IMR-90 (cell line): ENCODE results near the gene ZNF609. TPM values are rescaled to one million over a fixed set of nuclear protein-coding genes. Genes with fewer than 3 reads are reported as not detected.

ENCODE experiments used
- ATAC-seq: fragments of 200-7000 bp; cut with Tn5 transposase; 2 replicates; pipeline ENCODE4 v1.9.1; 2020; ENCODE audit warnings: low read depth, mild to moderate bottlenecking, moderate library complexity
- BruUV-seq: library from RNA; stranded (reverse); fragments of 400-500 nt; replicated peaks from 2 replicates; lab custom pipeline; 2021; lab: Mats Ljungman, UMichigan
- CTCF ChIA-PET: fragments of 300-600 bp; formaldehyde crosslinking; extraction: SDS; loops from one replicate; lab custom pipeline; 2021; ENCODE audit warnings: antibody characterized with exemption; lab: Yijun Ruan, JAX
- POLR2A ChIA-PET: fragments of 300-600 bp; sonication (Branson Sonifier 250); formaldehyde crosslinking; loops from one replicate; lab custom pipeline; 2022; ENCODE audit warnings: antibody characterized with exemption; ENCODE audit not compliant: unreplicated experiment; lab: Charles Lee
- DNase-seq: peaks from one replicate; pipeline ENCODE4 v3.0.0; 2013
- H2AFZ ChIP-seq: replicated peaks from 2 replicates; pipeline ENCODE3; 2013; ENCODE audit warnings: low read length, mild to moderate bottlenecking; ENCODE audit not compliant: poor library complexity
- H2AK5ac ChIP-seq: 2 replicates; pipeline ENCODE4 v1.6.1; 2013; ENCODE audit warnings: low read depth, low read length, inconsistent platforms
- H2AK9ac ChIP-seq: replicated peaks from 2 replicates; pipeline ENCODE3; 2013; ENCODE audit warnings: mild to moderate bottlenecking, low read depth, low read length, moderate library complexity; ENCODE audit not compliant: poor library complexity
- H2BK120ac ChIP-seq: 2 replicates; pipeline ENCODE4 v1.6.1; 2013; ENCODE audit warnings: low read depth, low read length, inconsistent platforms
- H2BK15ac ChIP-seq: 3 replicates; pipeline ENCODE4 v1.6.1; 2013; ENCODE audit warnings: low read depth, low read length, inconsistent platforms
- H2BK20ac ChIP-seq: 2 replicates; pipeline ENCODE4 v1.6.1; 2013; ENCODE audit warnings: low read depth, mild to moderate bottlenecking, inconsistent platforms, low read length, moderate library complexity
- H2BK5ac ChIP-seq: 2 replicates; pipeline ENCODE4 v1.6.1; 2013; ENCODE audit warnings: mild to moderate bottlenecking, low read depth, low read length, inconsistent platforms; ENCODE audit not compliant: poor library complexity, severe bottlenecking
- H3K14ac ChIP-seq: replicated peaks from 2 replicates; pipeline ENCODE4 v1.6.1; 2013; ENCODE audit warnings: low read depth, low read length, inconsistent platforms
- H3K18ac ChIP-seq: 2 replicates; pipeline ENCODE4 v1.6.1; 2013; ENCODE audit warnings: low read depth, low read length, control low read depth
- H3K23ac ChIP-seq: 2 replicates; pipeline ENCODE4 v1.6.1; 2013; ENCODE audit warnings: low read depth, low read length, inconsistent platforms
- H3K27ac ChIP-seq: 2 replicates; pipeline ENCODE4 v1.5.1; 2013; ENCODE audit warnings: mild to moderate bottlenecking, control low read depth, low read length; ENCODE audit not compliant: insufficient read depth
- H3K27me3 ChIP-seq: 2 replicates; pipeline ENCODE4 v1.6.1; 2013; ENCODE audit warnings: low read length; ENCODE audit not compliant: control insufficient read depth, insufficient read depth
- H3K36me3 ChIP-seq: 2 replicates; pipeline ENCODE4 v1.6.1; 2013; ENCODE audit warnings: low read length, mixed read lengths; ENCODE audit not compliant: control insufficient read depth, insufficient read depth
- H3K4ac ChIP-seq: 2 replicates; pipeline ENCODE4 v1.6.1; 2013; ENCODE audit warnings: low read depth, low read length, inconsistent platforms
- H3K4me1 ChIP-seq: 2 replicates; pipeline ENCODE4 v1.6.1; 2013; ENCODE audit warnings: low read length, mixed read lengths; ENCODE audit not compliant: control insufficient read depth, insufficient read depth
- H3K4me2 ChIP-seq: 2 replicates; pipeline ENCODE4 v1.6.1; 2013; ENCODE audit warnings: low read depth, mild to moderate bottlenecking, control low read depth, low read length, moderate library complexity
- H3K4me3 ChIP-seq: 2 replicates; pipeline ENCODE4 v1.5.1; 2013; ENCODE audit warnings: low read depth, mild to moderate bottlenecking, control low read depth, low read length, moderate library complexity; ENCODE audit not compliant: insufficient read depth
- H3K56ac ChIP-seq: 2 replicates; pipeline ENCODE4 v1.6.1; 2013; ENCODE audit warnings: low read length, inconsistent platforms; ENCODE audit not compliant: insufficient read depth; ENCODE audit errors: extremely low read depth
- H3K79me1 ChIP-seq, 2 experiments: 2 replicates each; pipeline ENCODE4 v1.6.1; 2013; ENCODE audit warnings: low read length in 2 of 2, inconsistent platforms in 1 of 2, low read depth in 1 of 2
- H3K9ac ChIP-seq: 2 replicates; pipeline ENCODE4 v1.6.1; 2013; ENCODE audit warnings: low read depth, low read length, control low read depth
- H3K9me1 ChIP-seq: 2 replicates; pipeline ENCODE4 v1.6.1; 2013; ENCODE audit warnings: low read length, inconsistent platforms; ENCODE audit not compliant: insufficient read depth
- H3K9me3 ChIP-seq: 2 replicates; pipeline ENCODE4 v1.6.1; 2013; ENCODE audit warnings: low read length; ENCODE audit not compliant: control insufficient read depth, insufficient read depth
- H4K20me1 ChIP-seq: 2 replicates; pipeline ENCODE4 v1.6.1; 2013; ENCODE audit warnings: low read length, inconsistent platforms; ENCODE audit not compliant: insufficient read depth
- H4K5ac ChIP-seq: 2 replicates; pipeline ENCODE4 v1.6.1; 2013; ENCODE audit warnings: mild to moderate bottlenecking, low read depth, low read length, control low read depth
- H4K8ac ChIP-seq, 2 experiments: 2 replicates each; pipeline ENCODE4 v1.6.1; 2013; ENCODE audit warnings: low read depth in 2 of 2, low read length in 2 of 2, control low read depth in 1 of 2, inconsistent platforms in 1 of 2
- H4K91ac ChIP-seq: 2 replicates; pipeline ENCODE4 v1.6.1; 2013; ENCODE audit warnings: low read depth, low read length, inconsistent platforms; ENCODE audit not compliant: insufficient read depth
- BHLHE40 ChIP-seq: fragments of 150-350 bp; IDR thresholded peaks from 2 replicates; pipeline ENCODE4 v1.6.1; 2016; ENCODE audit warnings: mild to moderate bottlenecking, low read depth, low read length
- CEBPB ChIP-seq: IDR thresholded peaks from 2 replicates; pipeline ENCODE4 v1.6.1; 2012; ENCODE audit warnings: low read depth, low read length, improper control_type of control experiment
- CHD1 ChIP-seq: IDR thresholded peaks from 2 replicates; pipeline ENCODE4 v1.6.1; 2012; ENCODE audit warnings: low read depth, low read length, improper control_type of control experiment
- ELK1 ChIP-seq: fragments of 150-350 bp; IDR thresholded peaks from 2 replicates; pipeline ENCODE4 v1.6.1; 2016; ENCODE audit warnings: low read depth, mild to moderate bottlenecking, low read length, moderate library complexity, borderline replicate concordance
- FOS ChIP-seq: fragments of 150-350 bp; IDR thresholded peaks from 2 replicates; pipeline ENCODE4 v1.6.1; 2016; ENCODE audit warnings: low read depth, low read length
- MAFK ChIP-seq: IDR thresholded peaks from 2 replicates; pipeline ENCODE4 v1.6.1; 2012; ENCODE audit warnings: low read depth, low read length, improper control_type of control experiment
- MXI1 ChIP-seq: IDR thresholded peaks from 2 replicates; pipeline ENCODE4 v1.6.1; 2012; ENCODE audit warnings: low read depth, mild to moderate bottlenecking, low read length, moderate library complexity, borderline replicate concordance
- NFE2L2 ChIP-seq: fragments of 150-350 bp; IDR thresholded peaks from 2 replicates; pipeline ENCODE4 v1.6.1; 2016; ENCODE audit warnings: low read depth, mild to moderate bottlenecking, low read length
- RAD21 ChIP-seq: IDR thresholded peaks from 2 replicates; pipeline ENCODE4 v1.6.1; 2012; ENCODE audit warnings: low read length, improper control_type of control experiment
- RCOR1 ChIP-seq: IDR thresholded peaks from 2 replicates; pipeline ENCODE4 v1.6.1; 2012; ENCODE audit warnings: mild to moderate bottlenecking, low read length, improper control_type of control experiment; ENCODE audit not compliant: insufficient replicate concordance
- SMC3 ChIP-seq: fragments of 150-350 bp; IDR thresholded peaks from 2 replicates; pipeline ENCODE4 v1.6.1; 2016; ENCODE audit warnings: low read depth, mild to moderate bottlenecking, antibody characterized with exemption, low read length, moderate library complexity
- USF2 ChIP-seq: fragments of 150-350 bp; IDR thresholded peaks from 2 replicates; pipeline ENCODE4 v1.6.1; 2017; ENCODE audit warnings: mild to moderate bottlenecking, antibody characterized with exemption, low read length, low read depth
- WGBS, 2 experiments: methylation state at CpG; one replicate each; pipeline versions ENCODE4 v1.1.5 to v1.1.7; 2013; ENCODE audit warnings: missing lambda C conversion rate in 2 of 2; ENCODE audit not compliant: insufficient read length in 1 of 2; ENCODE audit errors: extremely low coverage in 2 of 2; 5-methylcytosine and 5-hydroxymethylcytosine counted together
- dilution Hi-C: fragments of 300-500 bp; cut with HindIII; formaldehyde crosslinking; loops from one replicate; pipeline ENCODE4 v1.14.3; 2018; ENCODE audit warnings: low sequenced_read_pairs; ENCODE audit not compliant: unreplicated experiment
- in situ Hi-C: fragments of 300-500 bp; cut with MboI; formaldehyde crosslinking; loops from 3 replicates; pipeline ENCODE4 v1.14.3; 2019; ENCODE audit warnings: low sequenced_read_pairs, inconsistent platforms, mixed read lengths
- intact Hi-C: fragments of 100-400 bp; cut with micrococcal nuclease; formaldehyde crosslinking; loops from 2 replicates; pipeline ENCODE4 v1.10.0; 2022
- polyA plus RNA-seq, 3 experiments: library from polyadenylated mRNA; depleted of rRNA; stranded (reverse); fragments of >200 nt; gene quantifications; 2 replicates each; pipeline ENCODE4 v1.2.3, GENCODE V29; 2012; ENCODE audit warnings: low replicate concordance in 1 of 3
- total RNA-seq: library from RNA; depleted of rRNA; stranded (reverse); fragments of >200 nt; gene quantifications from 2 replicates; pipeline ENCODE4 v1.2.3, GENCODE V29; 2012

The ZNF609 gene
- total and polyA plus RNA-seq, 2 of the 4 experiments (the other 2 are of a cell fraction), result 10.4 to 12.5 TPM

GRCh38 chr15:64633332-64633731 lies 173.0 kb downstream of the ZNF609 start:
- no CpG with 5 or more reads among the region's 5 CpGs for WGBS, 2 experiments
- intact Hi-C loops, result no loop called here

More at GRCh38 chr15:64633332-64633731, 173.0 kb downstream of the ZNF609 start:
- H4K8ac ChIP-seq, result no peak overlapping the region
- H3K9me3 ChIP-seq, result no peaks in the 10 kb centered on the region
- H3K9ac ChIP-seq, result no peak overlapping the region
- DNase-seq, result no peak
- TF ChIP-seq MAFK, result no peak
- no peak for TF ChIP-seq BHLHE40
- no peak for TF ChIP-seq CHD1
- no peak for TF ChIP-seq RAD21
- TF ChIP-seq RCOR1, result no peak
- TF ChIP-seq MXI1, result no peak
- no peak for TF ChIP-seq CEBPB
- TF ChIP-seq FOS, result no peak
- TF ChIP-seq SMC3, result no peak
- no peak for TF ChIP-seq ELK1
- no peak for TF ChIP-seq USF2
- TF ChIP-seq NFE2L2, result no peak
- no peak overlapping the region for H2AK9ac ChIP-seq
- no peak overlapping the region for H2BK15ac ChIP-seq
- peaks cover 4% of the 10 kb centered on the region; the same call in 1 of the 2 replicates for H3K9me1 ChIP-seq
- no peaks in the 10 kb centered on the region for H3K27me3 ChIP-seq
- peaks cover 37 to 74% of the 10 kb centered on the region in 2 experiments for H3K79me1 ChIP-seq
- H3K27ac ChIP-seq, result no peak overlapping the region
- peaks cover 9% of the 10 kb centered on the region for H3K36me3 ChIP-seq
- dilution Hi-C loops, result no loop called here
- H3K23ac ChIP-seq, result no peak overlapping the region
- CTCF ChIA-PET, result no interaction called here
- no peak overlapping the region for H2BK120ac ChIP-seq
- H3K18ac ChIP-seq, result no peak overlapping the region
- no peak overlapping the region for H3K4me2 ChIP-seq
- H4K20me1 ChIP-seq, result peaks cover 21% of the 10 kb centered on the region; the same call in 1 of the 2 replicates
- H2BK5ac ChIP-seq, result no peak overlapping the region
- H3K4me1 ChIP-seq, result peaks cover 21% of the 10 kb centered on the region
- POLR2A ChIA-PET, result no interaction called here
- H3K4me3 ChIP-seq, result no peak overlapping the region
- H3K14ac ChIP-seq, result no peak overlapping the region
- no peak overlapping the region for H2AK5ac ChIP-seq
- in situ Hi-C loops, result no loop called here
- no peak overlapping the region; the same call in 1 of the 2 replicates for H4K91ac ChIP-seq
- H2BK20ac ChIP-seq, result no peak overlapping the region
- H3K4ac ChIP-seq, result no peak overlapping the region
- no TSS peak for BruUV-seq
- no peak for ATAC-seq
- H2AFZ ChIP-seq, result no peak overlapping the region
- H4K5ac ChIP-seq, result no peak overlapping the region
- H3K56ac ChIP-seq, result no peak overlapping the region
